CD4-positive, alpha-beta T cell treated with Interleukin-2 at 100 ng/mL for 4 hours (primary cell): ENCODE results near the gene GTF2H4.
"Not testable (repeated sequence)": the region's sequence is repeated elsewhere in the genome, so short reads cannot be mapped to it uniquely, and the experiment has no call there.

Experiments
- DNase-seq: peaks from one replicate; pipeline ENCODE4 v3.0.0-alpha.2; 2020; ENCODE audit warnings: low spot score

The GTF2H4 gene

GRCh38 chr6:30907758-30908591, at the start of gene GTF2H4:
TSS of gene GTF2H4 (plus strand) at chr6:30908207.
- peak; percentile 97 for DNase-seq

GRCh38 chr6:30859726-30860125, 48.3 kb upstream of the GTF2H4 start:
- DNase-seq, result not testable (repeated sequence)

GRCh38 chr6:30861257-30862048, 46.6 kb upstream of the GTF2H4 start:
- DNase-seq, result no peak

GRCh38 chr6:30862156-30862875, 45.7 kb upstream of the GTF2H4 start:
- DNase-seq, result no peak

- no peak for DNase-seq
These were observed 43.7 kb upstream of the GTF2H4 start for GRCh38 chr6:30864325-30864724.

GRCh38 chr6:30869241-30869749, 38.7 kb upstream of the GTF2H4 start:
- not testable (repeated sequence) for DNase-seq

- DNase-seq, result no peak
These were observed 37.5 kb upstream of the GTF2H4 start for GRCh38 chr6:30870546-30870945.

GRCh38 chr6:30871592-30872183, 36.3 kb upstream of the GTF2H4 start:
- no peak for DNase-seq

GRCh38 chr6:30873137-30873640, 34.8 kb upstream of the GTF2H4 start:
- no peak for DNase-seq

GRCh38 chr6:30873795-30874194, 34.2 kb upstream of the GTF2H4 start:
- DNase-seq, result not testable (repeated sequence)

GRCh38 chr6:30875244-30876038, 32.6 kb upstream of the GTF2H4 start:
- DNase-seq, result no peak

GRCh38 chr6:30876039-30876730, 31.8 kb upstream of the GTF2H4 start:
- no peak for DNase-seq

- DNase-seq, result peak; percentile 81
These were observed 30.4 kb upstream of the GTF2H4 start for GRCh38 chr6:30877419-30878262.

GRCh38 chr6:30879684-30880427, 28.2 kb upstream of the GTF2H4 start:
- no peak for DNase-seq

- DNase-seq, result no peak
These were observed 27.2 kb upstream of the GTF2H4 start for GRCh38 chr6:30880698-30881252.

GRCh38 chr6:30881392-30882203, 26.4 kb upstream of the GTF2H4 start:
- no peak for DNase-seq

GRCh38 chr6:30882204-30882758, 25.7 kb upstream of the GTF2H4 start:
- DNase-seq, result no peak
